K562 (cell line): ENCODE data around the gene YBEY. TPM values are rescaled to one million over a fixed set of nuclear protein-coding genes. Genes with fewer than 3 reads are reported as not detected.

ENCODE experiments used
- BRD9 ChIP-seq: fragments of 450-650 bp; IDR thresholded peaks from 2 replicates; pipeline ENCODE4 v1.6.1; 2018; ENCODE audit warnings: low read depth; ENCODE audit not compliant: partially characterized antibody
- CBFA2T2 ChIP-seq: fragments of 450-650 bp; conservative IDR thresholded peaks from 2 replicates; pipeline ENCODE4 v1.6.1; 2017; ENCODE audit warnings: mild to moderate bottlenecking
- E2F6 ChIP-seq, 2 experiments: IDR thresholded peaks; 2 replicates each; pipeline ENCODE4 v1.6.1; 2011; ENCODE audit warnings: borderline replicate concordance in 1 of 2, control low read depth in 1 of 2, low read depth in 1 of 2, low read length in 1 of 2, mild to moderate bottlenecking in 1 of 2, mixed read lengths in 1 of 2, moderate library complexity in 1 of 2; ENCODE audit not compliant: insufficient read depth in 1 of 2, insufficient read length in 1 of 2, poor library complexity in 1 of 2, severe bottlenecking in 1 of 2; ENCODE audit errors: extremely low read depth in 1 of 2
- GATA2 ChIP-seq: sonication (generic); formaldehyde crosslinking; IDR thresholded peaks from 2 replicates; pipeline ENCODE4 v1.4.0; 2020; ENCODE audit warnings: mild to moderate bottlenecking, missing genetic modification reagents
- HIVEP1 ChIP-seq: fragments of 250-450 bp; sonication (Bioruptor Pico); IDR thresholded peaks from 2 replicates; pipeline ENCODE4 v1.4.0; 2020; ENCODE audit warnings: mild to moderate bottlenecking
- HNRNPK ChIP-seq: fragments of 200-400 bp; formaldehyde crosslinking; IDR thresholded peaks from one replicate; pipeline ENCODE4 v1.6.1; 2018; ENCODE audit warnings: mild to moderate bottlenecking, low read depth, low read length; ENCODE audit not compliant: poor library complexity, severe bottlenecking
- NFYB ChIP-seq: IDR thresholded peaks from 2 replicates; pipeline ENCODE4 v1.6.1; 2011; ENCODE audit warnings: mild to moderate bottlenecking, moderate library complexity; ENCODE audit not compliant: insufficient read length; ENCODE audit errors: extremely low read depth
- NR4A1 ChIP-seq, 2 experiments: fragments of 250-450 bp in 1 of 2; fragments of 450-650 bp in 1 of 2; sonication (Bioruptor Pico) in 1 of 2; IDR thresholded peaks; 2 replicates each; pipeline versions ENCODE4 v1.4.0 to v1.6.1; 2016 to 2020; ENCODE audit warnings: mild to moderate bottlenecking in 2 of 2, missing compliant biosample characterization in 1 of 2, missing genetic modification characterization in 1 of 2, moderate library complexity in 1 of 2
- POLR2G ChIP-seq: fragments of 200-400 bp; formaldehyde crosslinking; IDR thresholded peaks from 2 replicates; pipeline ENCODE4 v1.6.1; 2017; ENCODE audit warnings: low read depth, mild to moderate bottlenecking, antibody characterized with exemption, low read length, moderate library complexity
- PPARD ChIP-seq: fragments of 250-450 bp; sonication (Bioruptor Pico); IDR thresholded peaks from 2 replicates; pipeline ENCODE4 v1.8.0; 2022; ENCODE audit warnings: inconsistent platforms, mild to moderate bottlenecking, moderate library complexity
- RB1 ChIP-seq: fragments of 450-650 bp; IDR thresholded peaks from 2 replicates; pipeline ENCODE4 v1.6.1; 2017; ENCODE audit warnings: low read depth, mild to moderate bottlenecking
- RFX5 ChIP-seq: IDR thresholded peaks from 2 replicates; pipeline ENCODE4 v1.6.1; 2011; ENCODE audit warnings: low read depth, mild to moderate bottlenecking, improper control_type of control experiment, low read length
- SETDB1 ChIP-seq: IDR thresholded peaks from one replicate; pipeline ENCODE4 v1.6.1; 2012; ENCODE audit warnings: low read length, control low read depth, inconsistent platforms
- SIN3A ChIP-seq, 2 experiments: fragments of 150-350 bp in 1 of 2; IDR thresholded peaks; 2 replicates each; pipeline ENCODE4 v1.6.1; 2011 to 2016; ENCODE audit warnings: borderline replicate concordance in 2 of 2, low read depth in 2 of 2, low read length in 2 of 2, mild to moderate bottlenecking in 2 of 2, moderate library complexity in 2 of 2; ENCODE audit not compliant: control insufficient read depth in 1 of 2
- SIN3B ChIP-seq: fragments of 450-650 bp; IDR thresholded peaks from 2 replicates; pipeline ENCODE4 v1.6.1; 2017; ENCODE audit warnings: low read depth, mild to moderate bottlenecking, moderate library complexity
- SIRT6 ChIP-seq: IDR thresholded peaks from one replicate; pipeline ENCODE4 v1.6.1; 2012; ENCODE audit warnings: low read depth, mild to moderate bottlenecking, control low read depth, inconsistent platforms, low read length, moderate library complexity
- SREBF2 ChIP-seq: sonication (generic); formaldehyde crosslinking; IDR thresholded peaks from 2 replicates; pipeline ENCODE4 v1.4.0; 2020; ENCODE audit warnings: mild to moderate bottlenecking, missing genetic modification reagents
- SRSF7 ChIP-seq: fragments of 200-400 bp; formaldehyde crosslinking; optimal IDR thresholded peaks from 2 replicates; pipeline ENCODE3; 2017; ENCODE audit warnings: mild to moderate bottlenecking, low read depth, low read length
- STAT5A ChIP-seq: IDR thresholded peaks from 2 replicates; pipeline ENCODE4 v1.6.1; 2012; ENCODE audit warnings: low read length, inconsistent platforms, borderline replicate concordance
- TBP ChIP-seq: optimal IDR thresholded peaks from 2 replicates; pipeline ENCODE3; 2011; ENCODE audit warnings: low read depth, low read length, improper control_type of control experiment
- TGIF2 ChIP-seq: sonication (generic); formaldehyde crosslinking; IDR thresholded peaks from 2 replicates; pipeline ENCODE4 v1.8.1; 2022; ENCODE audit warnings: mild to moderate bottlenecking, missing genetic modification reagents, moderate library complexity
- U2AF1 ChIP-seq: fragments of 200-400 bp; formaldehyde crosslinking; optimal IDR thresholded peaks from 2 replicates; pipeline ENCODE3; 2017; ENCODE audit warnings: mild to moderate bottlenecking, low read depth, low read length, moderate library complexity
- ZNF140 ChIP-seq: fragments of 250-450 bp; sonication (Bioruptor Pico); IDR thresholded peaks from 2 replicates; pipeline ENCODE4 v1.8.0; 2021; ENCODE audit warnings: moderate library complexity, mild to moderate bottlenecking, inconsistent platforms
- ZNF277 ChIP-seq: fragments of 250-450 bp; sonication (Bioruptor Pico); IDR thresholded peaks from 2 replicates; pipeline ENCODE4 v1.8.0; 2022; ENCODE audit warnings: inconsistent platforms, mild to moderate bottlenecking, moderate library complexity, borderline replicate concordance
- ZNF384 ChIP-seq: IDR thresholded peaks from 2 replicates; pipeline ENCODE4 v1.6.1; 2012; ENCODE audit warnings: low read depth, low read length, improper control_type of control experiment
- ZNF436 ChIP-seq: fragments of 250-450, 450-650 bp; sonication (Bioruptor Pico); formaldehyde crosslinking; IDR thresholded peaks from 2 replicates; pipeline ENCODE4 v1.7.0; 2020; ENCODE audit warnings: mild to moderate bottlenecking
- polyA plus RNA-seq, 8 experiments: library from polyadenylated mRNA; depleted of rRNA in 4 of 8; stranded (reverse) in 5 of 8; unstranded in 3 of 8; fragments of >200 nt; fragmentation: Nextera tagmentation in 2 of 8; fragmentation: Illumina TruSeq in 1 of 8; extraction: Ambion mirVana in 2 of 8; extraction: Trizol in 1 of 8; gene quantifications; 2 replicates each; pipeline versions ENCODE4 v1.2.1 to v1.2.3, GENCODE V29; 2011 to 2014; ENCODE audit warnings: inconsistent platforms in 1 of 8, missing spikeins in 1 of 8
- total RNA-seq, 7 experiments: library from RNA; depleted of rRNA in 6 of 7; stranded (reverse); fragments of >200 nt in 6 of 7; fragmentation: Illumina TruSeq in 2 of 7; extraction: Trizol in 2 of 7; gene quantifications; 2 replicates each; pipeline versions ENCODE4 v1.2.1 to v1.2.3, GENCODE V29; 2011 to 2021; ENCODE audit warnings: low replicate concordance in 1 of 7

The YBEY gene
- total and polyA plus RNA-seq, 9 of the 15 experiments (the other 6 are each of a cell fraction or from before 2014, with no cell fraction given), result 6.4 to 28.0 (median 12.4) TPM

GRCh38 chr21:46285761-46286647 lies at the start of gene YBEY (continued):
- TF ChIP-seq NR4A1 (CRISPR knock-in tag; IDR thresholded peaks at IDR 0.05), result 0 out of 2 replicates have a peak, but pooled peaks have one; percentile 77
- peak; percentile 82; the same call in 1 of the 2 replicates for TF ChIP-seq NR4A1 (tag; IDR thresholded peaks at IDR 0.05)
- peak; percentile 17 for TF ChIP-seq BRD9
- TF ChIP-seq PPARD, result no peak
- TF ChIP-seq SRSF7, result no peak
- TF ChIP-seq SIN3B, result peak; percentile 95
- peak; percentile 56 to 82; a peak in 2 of 4 replicates for TF ChIP-seq SIN3A (IDR thresholded peaks at IDR 0.05; ENCODE audit: borderline replicate concordance in 2 of 2, control insufficient read depth in 1 of 2, low read depth in 2 of 2, low read length in 2 of 2)
- TF ChIP-seq SIRT6, result no peak
- no peak for TF ChIP-seq ZNF277 (CRISPR knock-in tag)
- TF ChIP-seq POLR2G, result peak; percentile 95
- TF ChIP-seq NFYB, result no peak
- TF ChIP-seq TGIF2, result no peak; the same call in none of the 2 replicates
- no peak for TF ChIP-seq STAT5A
- TF ChIP-seq HNRNPK, result peak; percentile 88
- no peak for TF ChIP-seq GATA2 (CRISPR knock-in tag)
- no peak for TF ChIP-seq RFX5
- TF ChIP-seq SETDB1, result no peak
- TF ChIP-seq RB1, result peak; percentile 93
- no peak for TF ChIP-seq HIVEP1 (CRISPR knock-in tag)
- TF ChIP-seq ZNF384, result peak; percentile 38
- no peak for TF ChIP-seq CBFA2T2
- TF ChIP-seq U2AF1, result peak; percentile 98
- peak; percentile 82 for TF ChIP-seq TBP
- no peak for TF ChIP-seq ZNF140 (CRISPR knock-in tag)
- no peak for TF ChIP-seq ZNF436
- peak; percentile 76 to 84 for TF ChIP-seq E2F6 (IDR thresholded peaks at IDR 0.05; ENCODE audit: borderline replicate concordance in 1 of 2, extremely low read depth in 1 of 2, insufficient read depth in 1 of 2, insufficient read length in 1 of 2, low read depth in 1 of 2, low read length in 1 of 2, poor library complexity in 1 of 2, severe bottlenecking in 1 of 2)
- TF ChIP-seq SREBF2 (CRISPR knock-in tag), result no peak
